Measurements from ENCODE around the gene TEX35.

- TF ChIP-seq POLR2AphosphoS5 (IDR thresholded peaks at IDR 0.05; ENCODE audit: low read depth, low read length) (no peak), POLR2A (IDR thresholded peaks at IDR 0.05; ENCODE audit: low read depth, low read length) (no peak)
Observed at GRCh38 chr1:178551307-178551706, 38.4 kb downstream of the TEX35 start.

Measured in GM12891 (cell line).